ENCODE results near the gene CYP2A6.
A peak's percentile ranks its signal among the peaks of the same experiment; 100 is the strongest.
"Not testable (repeated sequence)": the region's sequence is repeated elsewhere in the genome, so short reads cannot be mapped to it uniquely, and the experiment has no call there.

The CYP2A6 gene

GRCh38 chr19:40843653-40844052 lies 6.6 kb downstream of the CYP2A6 start:
- DNase-seq (ENCODE audit: low spot score), result not testable (repeated sequence)

- not testable (repeated sequence) for DNase-seq (ENCODE audit: low spot score)
Observed at GRCh38 chr19:40842997-40843652, 7.1 kb downstream of the CYP2A6 start.

GRCh38 chr19:40842012-40842411 lies 8.2 kb downstream of the CYP2A6 start:
- DNase-seq (ENCODE audit: low spot score), result not testable (repeated sequence)

GRCh38 chr19:40838477-40838876 lies 11.8 kb downstream of the CYP2A6 start:
- DNase-seq (ENCODE audit: low spot score), result not testable (repeated sequence)

- no peak for DNase-seq (ENCODE audit: low spot score)
Observed at GRCh38 chr19:40836754-40837429, 13.4 kb downstream of the CYP2A6 start.

GRCh38 chr19:40833728-40834533 lies 16.3 kb downstream of the CYP2A6 start:
- DNase-seq (ENCODE audit: low spot score), result not testable (repeated sequence)

GRCh38 chr19:40832431-40832790 lies 17.8 kb downstream of the CYP2A6 start:
- DNase-seq (ENCODE audit: low spot score), result not testable (repeated sequence)

GRCh38 chr19:40831502-40832430 lies 18.5 kb downstream of the CYP2A6 start:
- peak; percentile 30 for DNase-seq (ENCODE audit: low spot score)

GRCh38 chr19:40830741-40831140 lies 19.5 kb downstream of the CYP2A6 start:
- not testable (repeated sequence) for DNase-seq (ENCODE audit: low spot score)

GRCh38 chr19:40829205-40829604 lies 21.0 kb downstream of the CYP2A6 start:
- no peak for DNase-seq (ENCODE audit: low spot score)

GRCh38 chr19:40827386-40828247 lies 22.6 kb downstream of the CYP2A6 start:
- no peak for DNase-seq (ENCODE audit: low spot score)

GRCh38 chr19:40826699-40827385 lies 23.4 kb downstream of the CYP2A6 start:
- DNase-seq (ENCODE audit: low spot score), result not testable (repeated sequence)

GRCh38 chr19:40826312-40826698 lies 23.9 kb downstream of the CYP2A6 start:
- DNase-seq (ENCODE audit: low spot score), result not testable (repeated sequence)

GRCh38 chr19:40825460-40826095 lies 24.7 kb downstream of the CYP2A6 start:
- DNase-seq (ENCODE audit: low spot score), result not testable (repeated sequence)

- not testable (repeated sequence) for DNase-seq (ENCODE audit: low spot score)
Observed at GRCh38 chr19:40824916-40825315, 25.3 kb downstream of the CYP2A6 start.

GRCh38 chr19:40822704-40823553 lies 27.3 kb downstream of the CYP2A6 start:
- DNase-seq (ENCODE audit: low spot score), result not testable (repeated sequence)

- DNase-seq (ENCODE audit: low spot score), result no peak
Observed at GRCh38 chr19:40822161-40822560, 28.1 kb downstream of the CYP2A6 start.

GRCh38 chr19:40819479-40820234 lies 30.6 kb downstream of the CYP2A6 start:
- not testable (repeated sequence) for DNase-seq (ENCODE audit: low spot score)

All from COLO829 (cell line).